Measurements from ENCODE around the gene MTHFR.
A peak's percentile ranks its signal among the peaks of the same experiment; 100 is the strongest.

MTHFR gene

GRCh38 chr1:11752359-11753088 lies 53.2 kb downstream of the MTHFR start:
- DNase-seq, result no peak

GRCh38 chr1:11751087-11751486 lies 54.7 kb downstream of the MTHFR start:
- no peak for DNase-seq

GRCh38 chr1:11749996-11750395 lies 55.8 kb downstream of the MTHFR start:
- DNase-seq, result no peak

- DNase-seq, result peak; percentile 68
Observed at GRCh38 chr1:11749203-11749689, 56.5 kb downstream of the MTHFR start.

GRCh38 chr1:11748294-11749202 lies 57.2 kb downstream of the MTHFR start:
- no peak for DNase-seq

GRCh38 chr1:11746795-11747487 lies 58.8 kb downstream of the MTHFR start:
- no peak for DNase-seq

- no peak for DNase-seq
Observed at GRCh38 chr1:11746092-11746491, 59.7 kb downstream of the MTHFR start.

GRCh38 chr1:11744287-11744686 lies 61.5 kb downstream of the MTHFR start:
- no peak for DNase-seq

GRCh38 chr1:11741919-11742558 lies 63.7 kb downstream of the MTHFR start:
- DNase-seq, result no peak

- DNase-seq, result no peak
Observed at GRCh38 chr1:11741482-11741881, 64.3 kb downstream of the MTHFR start.

GRCh38 chr1:11740258-11741192 lies 65.2 kb downstream of the MTHFR start:
- peak; percentile 32 for DNase-seq

GRCh38 chr1:11738783-11739182 lies 67.0 kb downstream of the MTHFR start:
- DNase-seq, result peak; percentile 17

GRCh38 chr1:11738096-11738495 lies 67.7 kb downstream of the MTHFR start:
- no peak for DNase-seq

- DNase-seq, result peak; percentile 53
Observed at GRCh38 chr1:11736746-11737639, 68.8 kb downstream of the MTHFR start.

- peak; percentile 90 for DNase-seq
Observed at GRCh38 chr1:11735854-11736745, 69.7 kb downstream of the MTHFR start, which contains the start of gene AGTRAP. TSS of gene AGTRAP (plus strand) at chr1:11736136. CDS start at chr1:11736209, 73 bp downstream.
